Gastrocnemius medialis (tissue), 4 donors: ENCODE data around the gene GALM. TPM values are rescaled to one million over a fixed set of nuclear protein-coding genes. Genes with fewer than 3 reads are reported as not detected.

Experiments used
- ATAC-seq, 2 donors: fragments of 150-250 bp; one replicate each; pipeline ENCODE4 v1.9.1; 2016
- DNase-seq, 2 donors: peaks; one replicate each; pipeline ENCODE4 v3.0.0-alpha.2; 2019
- H3K27ac ChIP-seq, 4 donors: fragments of 200-600 bp; sonication (generic); 1 replicate in 1 of 4; 2 replicates in 3 of 4; pipeline ENCODE4 v1.5.1; 2016 to 2018; ENCODE audit warnings: mild to moderate bottlenecking in 2 of 4, moderate library complexity in 1 of 4
- H3K27me3 ChIP-seq, 3 donors: fragments of 200-600 bp; sonication (generic) in 2 of 3; 1 replicate in 1 of 3; 2 replicates in 2 of 3; pipeline versions ENCODE4 v1.5.1 to v1.6.0; 2016 to 2019; ENCODE audit warnings: mild to moderate bottlenecking in 1 of 3, moderate library complexity in 1 of 3
- H3K36me3 ChIP-seq, 2 donors: fragments of 200-600 bp; sonication (generic) in 1 of 2; one replicate each; pipeline ENCODE4 v1.5.1; 2017 to 2018
- H3K4me1 ChIP-seq, 2 donors: fragments of 200-600 bp; sonication (generic) in 1 of 2; one replicate each; pipeline ENCODE4 v1.5.1; 2016 to 2017; ENCODE audit warnings: mild to moderate bottlenecking in 2 of 2
- H3K4me3 ChIP-seq, 4 donors: fragments of 200-600 bp; sonication (generic) in 3 of 4; 1 replicate in 1 of 4; 2 replicates in 3 of 4; pipeline ENCODE4 v1.5.1; 2016 to 2019; ENCODE audit warnings: mild to moderate bottlenecking in 2 of 4
- H3K9me3 ChIP-seq, 3 donors: fragments of 200-600 bp; sonication (generic) in 2 of 3; 1 replicate in 1 of 3; 2 replicates in 2 of 3; pipeline ENCODE4 v1.5.1; 2016 to 2019
- CTCF ChIP-seq, 5 experiments: fragments of 450-650 bp in 3 of 5; fragments of 200-600 bp in 2 of 5; sonication (generic) in 2 of 5; IDR thresholded peaks in 4 of 5; conservative IDR thresholded peaks in 1 of 5; 1 replicate in 4 of 5; 2 replicates in 1 of 5; pipeline ENCODE4 v1.5.1; 2016 to 2019; ENCODE audit warnings: antibody characterized with exemption in 5 of 5, mild to moderate bottlenecking in 3 of 5, moderate library complexity in 3 of 5
- POLR2A ChIP-seq, 2 donors: fragments of 450-650 bp; IDR thresholded peaks; one replicate each; pipeline ENCODE4 v1.6.1; 2017; ENCODE audit warnings: antibody characterized with exemption in 2 of 2, mild to moderate bottlenecking in 2 of 2, moderate library complexity in 2 of 2
- in situ Hi-C, 4 donors: fragments of 200-750 bp; cut with MboI; loops; one replicate each; pipeline versions ENCODE4 v1.15.0 to v1.8.0; 2017; ENCODE audit warnings: low sequenced_read_pairs in 4 of 4
- intact Hi-C: fragments of 100-400 bp; cut with DNase I; formaldehyde crosslinking; loops from one replicate; pipeline ENCODE4 v1.15.1; 2023; ENCODE audit warnings: low total_unique reads
- total RNA-seq, 4 donors: library from RNA; depleted of rRNA; stranded (reverse); fragments of >200 nt; gene quantifications; one replicate each; pipeline versions ENCODE4 v1.1.0 to v1.2.3, GENCODE V29; 2016

The GALM gene
- total RNA-seq, 4 donors from 2014 or later = 5.3 to 16.9 (median 14.9) TPM

- ATAC-seq = peak; percentile 85 to 88
- in situ Hi-C loops = no loop called here
Measured at GRCh38 chr2:38723173-38723572, 57.3 kb downstream of the GALM start.

GRCh38 chr2:38727661-38728060, 61.7 kb downstream of the GALM start:
- ATAC-seq (no peak), DNase-seq (no peak)
- H3K27me3 ChIP-seq = no peaks in the 10 kb centered on the region
- in situ Hi-C loops = loop anchor here in 3 of 4 donors (25.0 kb wide), 2 partner anchors 340 to 415 kb away; partner anchors contain the start of gene ATL2 (in 1 of the 3)
- H3K36me3 ChIP-seq = peaks cover 0 to 32% of the 10 kb centered on the region in 2 donors
- TF ChIP-seq POLR2A (IDR thresholded peaks at IDR 0.05) = no peak
- no peak for TF ChIP-seq CTCF (IDR thresholded peaks at IDR 0.05 in 4 of 5, conservative IDR thresholded peaks at IDR 0.05 in 1 of 5)
- no peak overlapping the region for H3K4me3 ChIP-seq
- intact Hi-C loops = loop anchor here (10.0 kb wide), 1 partner anchor 413 kb away; no protein-coding TSS in a partner anchor
- peaks cover 6 to 9% of the 10 kb centered on the region in 2 donors for H3K4me1 ChIP-seq
- no peaks in the 10 kb centered on the region for H3K9me3 ChIP-seq
- no peak overlapping the region for H3K27ac ChIP-seq

More at GRCh38 chr2:38723173-38723572, 57.3 kb downstream of the GALM start:
- TF ChIP-seq CTCF (IDR thresholded peaks at IDR 0.05 in 4 of 5, conservative IDR thresholded peaks at IDR 0.05 in 1 of 5) (no peak), POLR2A (IDR thresholded peaks at IDR 0.05) (no peak)
- H3K36me3 ChIP-seq = peaks cover 0 to 5% of the 10 kb centered on the region in 2 donors
- H3K4me3 ChIP-seq = no peak overlapping the region
- peak; percentile 79 to 90 for DNase-seq
- peak overlapping the region; percentile 76 to 90 (median 88) for H3K27ac ChIP-seq
- intact Hi-C loops = loop anchor here (2.0 to 10.0 kb wide), 6 partner anchors 28 to 408 kb away; partner anchors contain the start of genes ATL2, GALM, HNRNPLL and SRSF7
- H3K27me3 ChIP-seq = no peaks in the 10 kb centered on the region
- H3K9me3 ChIP-seq = no peaks in the 10 kb centered on the region
- peaks cover 29 to 32% of the 10 kb centered on the region in 2 donors for H3K4me1 ChIP-seq

GRCh38 chr2:38728694-38729093, 62.8 kb downstream of the GALM start:
- Histone ChIP-seq H3K36me3 (peaks cover 0 to 42% of the 10 kb centered on the region in 2 donors), H3K27me3 (no peaks in the 10 kb centered on the region), H3K9me3 (no peaks in the 10 kb centered on the region), H3K4me1 (peaks cover 0 to under 1% of the 10 kb centered on the region in 2 donors), H3K4me3 (no peak overlapping the region), H3K27ac (no peak overlapping the region)
- TF ChIP-seq CTCF (IDR thresholded peaks at IDR 0.05 in 4 of 5, conservative IDR thresholded peaks at IDR 0.05 in 1 of 5) (no peak), POLR2A (IDR thresholded peaks at IDR 0.05) (no peak)
- intact Hi-C loops = loop anchor here (10.0 kb wide), 1 partner anchor 414 kb away; no protein-coding TSS in a partner anchor
- in situ Hi-C loops = loop anchor here in 3 of 4 donors (25.0 kb wide), 2 partner anchors 341 to 416 kb away; partner anchors contain the start of gene ATL2 (in 1 of the 3)
- no peak for ATAC-seq
- DNase-seq = no peak

GRCh38 chr2:38731090-38731489, 65.2 kb downstream of the GALM start:
- peaks cover 0 to 52% of the 10 kb centered on the region in 2 donors for H3K36me3 ChIP-seq
- in situ Hi-C loops = loop anchor here (10.0 to 25.0 kb wide), 4 partner anchors 146 to 419 kb away; partner anchors contain the start of gene ATL2 (in 1 of the 4)
- no peak overlapping the region for H3K4me3 ChIP-seq
- intact Hi-C loops = no loop called here
- TF ChIP-seq POLR2A (IDR thresholded peaks at IDR 0.05) (no peak), CTCF (IDR thresholded peaks at IDR 0.05 in 4 of 5, conservative IDR thresholded peaks at IDR 0.05 in 1 of 5) (no peak)
- H3K4me1 ChIP-seq = peaks cover 0 to 8% of the 10 kb centered on the region in 2 donors
- H3K27me3 ChIP-seq = no peaks in the 10 kb centered on the region
- H3K9me3 ChIP-seq = no peaks in the 10 kb centered on the region
- ATAC-seq (no peak), DNase-seq (no peak)
- H3K27ac ChIP-seq = no peak overlapping the region
